ENCODE results near the gene PRKAA1.
"Not testable (repeated sequence)": the region's sequence is repeated elsewhere in the genome, so short reads cannot be mapped to it uniquely, and the experiment has no call there.

PRKAA1 gene

DNA sequence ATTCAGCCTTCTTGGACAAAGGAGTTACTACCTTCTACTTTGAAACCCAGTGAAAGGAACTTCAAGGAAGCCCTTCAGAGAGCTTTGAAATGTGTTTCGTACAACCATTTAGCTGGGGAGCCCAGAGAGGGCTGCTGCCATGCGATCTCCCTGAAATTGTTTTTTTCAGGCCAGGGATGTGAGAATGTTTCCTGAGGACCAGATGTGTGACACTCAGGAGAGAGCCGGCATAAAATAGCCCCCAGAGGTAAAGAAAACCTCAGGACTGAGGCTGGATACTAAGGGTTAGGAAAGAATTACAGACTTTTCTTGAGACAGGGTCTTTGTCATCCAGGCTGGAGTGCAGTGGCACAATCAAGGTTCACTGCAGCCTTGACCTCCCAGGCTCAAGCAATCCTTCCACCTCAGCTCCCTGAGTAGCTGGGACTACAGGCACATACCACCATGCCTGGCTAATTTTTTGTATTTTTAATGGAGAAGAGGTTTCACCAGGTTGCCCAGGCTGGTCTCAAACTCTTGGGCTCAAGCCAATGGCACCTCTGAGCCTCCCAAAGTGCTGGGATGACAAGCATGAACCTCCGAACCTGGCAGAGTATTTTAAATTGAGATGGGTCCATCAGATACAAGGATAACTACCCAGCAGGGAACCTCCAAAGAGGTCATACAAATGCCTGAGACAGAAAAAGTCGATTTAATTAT, 28.5 kb upstream of the PRKAA1 start:
- no peak for DNase-seq (ENCODE audit: extremely low read depth in 1 of 2, low read depth in 1 of 2)

- not testable (repeated sequence) for DNase-seq (ENCODE audit: extremely low read depth in 1 of 2, low read depth in 1 of 2)
Observed at GRCh38 chr5:40825461-40826043, 27.4 kb upstream of the PRKAA1 start.

GRCh38 chr5:40823459-40823858, 25.3 kb upstream of the PRKAA1 start:
- no peak for DNase-seq (ENCODE audit: extremely low read depth in 1 of 2, low read depth in 1 of 2)

DNA sequence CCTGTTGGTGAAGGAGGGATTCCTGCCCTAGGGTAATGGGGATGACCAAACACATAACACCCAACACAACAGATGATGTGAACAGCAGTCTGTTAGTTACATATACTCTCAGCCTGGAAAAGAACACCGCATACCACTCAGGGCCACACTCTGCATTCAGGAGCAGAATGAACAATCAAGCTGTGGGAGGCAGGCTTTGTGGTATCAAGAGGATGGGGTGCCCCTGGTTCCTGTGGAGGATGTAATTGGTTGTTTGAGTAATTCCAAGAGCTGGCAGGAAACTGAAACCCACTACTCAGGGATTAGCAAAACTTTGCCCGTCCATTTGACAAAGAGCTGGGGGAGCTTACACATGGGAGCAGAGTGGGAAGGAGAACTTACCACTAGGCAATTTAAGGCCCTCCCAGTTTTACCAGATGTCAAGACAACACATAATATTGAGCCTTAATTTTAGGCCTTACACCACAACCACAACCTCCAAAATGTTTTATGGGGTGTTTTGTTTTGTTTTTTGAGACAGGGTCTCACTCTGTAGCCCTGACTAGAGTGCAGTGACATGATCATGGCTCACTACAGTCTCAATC, 15.6 kb upstream of the PRKAA1 start:
- DNase-seq (ENCODE audit: extremely low read depth in 1 of 2, low read depth in 1 of 2), result peak in 1 of 2 donors; percentile 57

DNA sequence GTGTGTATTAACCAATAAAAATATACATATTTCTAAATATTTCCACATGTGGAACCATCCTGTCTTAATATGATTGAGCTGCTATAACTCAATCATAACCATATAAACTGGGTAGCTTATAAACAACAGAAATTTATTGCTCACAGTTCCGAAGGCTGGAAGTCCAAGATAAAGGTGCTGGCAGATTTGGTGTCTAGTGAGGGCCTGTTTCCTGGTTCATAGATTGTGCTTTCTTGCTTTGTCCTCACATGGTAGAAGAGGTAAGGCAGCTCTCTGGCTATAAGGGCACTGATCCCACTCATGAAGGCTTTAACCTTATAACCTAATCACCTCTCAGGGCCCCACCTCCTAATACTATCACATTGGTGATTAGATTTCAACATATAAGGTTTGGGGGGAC, 14.0 kb upstream of the PRKAA1 start:
- DNase-seq (ENCODE audit: extremely low read depth in 1 of 2, low read depth in 1 of 2), result no peak

DNA sequence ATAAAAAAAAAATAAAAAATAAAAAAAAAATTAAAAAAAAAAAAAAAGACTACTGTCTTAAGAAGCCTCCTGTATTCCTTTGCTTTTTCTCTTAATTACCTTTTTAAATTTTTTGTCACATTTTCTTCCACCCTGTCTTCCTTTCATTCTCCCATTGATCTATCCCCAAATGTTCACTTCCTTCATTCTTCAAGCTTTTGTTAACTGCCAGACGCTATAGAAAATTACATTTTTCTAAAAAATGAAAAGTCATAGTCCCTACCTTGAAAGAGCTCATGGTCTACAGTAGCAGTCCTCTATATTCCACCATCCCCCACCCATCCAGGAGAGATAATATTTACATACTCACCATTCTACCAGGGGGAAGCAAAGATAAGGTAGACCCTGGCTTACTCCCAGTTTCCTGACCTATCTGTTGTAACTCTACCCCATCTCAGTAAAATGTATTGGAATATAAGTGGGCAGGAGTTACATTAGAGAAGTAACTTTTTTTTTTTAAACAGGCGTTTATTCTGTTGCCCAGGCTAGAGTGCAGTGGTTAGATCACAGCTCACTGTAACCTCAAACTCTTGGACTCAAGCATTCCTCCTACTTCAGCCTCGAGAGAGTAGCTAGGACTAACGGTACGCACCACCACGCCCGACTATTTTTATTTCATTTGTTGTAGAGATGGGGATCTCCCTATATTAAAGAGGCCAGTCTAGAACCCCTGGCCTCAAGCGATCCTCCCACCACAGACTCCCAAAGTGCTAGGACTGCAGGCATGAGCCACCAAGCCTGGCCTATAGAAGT, 3.8 kb upstream of the PRKAA1 start:
- DNase-seq (ENCODE audit: extremely low read depth in 1 of 2, low read depth in 1 of 2), result no peak

DNA sequence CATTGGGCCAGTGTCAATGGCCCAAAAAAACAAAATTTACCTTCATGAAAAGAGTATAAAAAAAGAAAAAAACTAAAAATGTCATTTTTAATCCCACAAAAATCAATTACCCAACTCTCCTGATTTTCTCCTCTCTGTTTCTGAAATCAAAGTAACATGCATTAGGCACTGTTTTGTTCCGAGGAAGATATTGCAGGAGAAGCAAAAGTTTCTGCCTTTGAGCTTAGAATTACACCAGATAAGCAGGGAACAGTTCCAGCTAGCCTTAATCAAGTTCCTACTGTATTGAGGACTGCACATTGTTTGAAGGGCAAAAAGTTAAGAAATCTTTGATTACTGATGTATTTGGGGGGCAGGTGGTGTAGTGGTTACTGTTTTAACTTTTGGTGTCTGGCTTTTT, 1.1 kb upstream of the PRKAA1 start:
- no peak for DNase-seq (ENCODE audit: extremely low read depth in 1 of 2, low read depth in 1 of 2)

GRCh38 chr5:40798801-40799210, 632 bp upstream of the PRKAA1 start:
- no peak for DNase-seq (ENCODE audit: extremely low read depth in 1 of 2, low read depth in 1 of 2)

DNA sequence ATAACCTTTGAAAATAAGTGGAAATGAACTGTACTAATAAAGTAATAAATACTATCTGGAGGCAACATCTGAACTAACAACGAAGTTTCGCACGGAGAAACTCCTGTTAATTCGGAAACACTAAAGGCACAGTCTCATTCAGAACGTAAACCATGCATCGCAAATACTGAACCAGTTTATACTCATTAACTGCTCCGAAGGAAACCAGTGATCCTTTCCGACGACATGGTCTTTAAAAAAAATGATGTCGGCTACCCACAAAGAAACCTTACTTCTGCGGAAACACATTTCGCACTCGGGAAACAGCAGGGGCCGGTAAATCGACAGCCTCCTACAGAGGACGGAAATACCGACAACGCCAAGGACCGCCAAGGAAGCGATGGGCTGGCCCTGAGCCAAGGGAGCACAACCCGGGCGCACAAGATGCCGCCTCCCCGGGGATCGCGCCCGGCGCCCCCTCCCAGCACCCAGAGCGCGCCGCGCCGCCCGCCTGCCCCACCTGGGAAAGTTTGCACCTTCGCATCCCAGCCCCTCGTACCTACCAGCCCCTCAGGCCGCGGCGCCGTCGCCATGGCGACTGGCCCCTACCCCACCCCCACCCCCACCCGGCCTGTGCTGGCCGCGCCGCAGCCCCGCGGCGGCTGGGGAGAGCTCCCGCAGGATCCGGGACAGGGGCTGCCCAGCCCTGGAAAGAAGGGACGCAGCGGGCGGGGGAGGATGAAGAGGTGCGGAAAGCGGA, 732 bp downstream of the PRKAA1 start:
- peak; percentile 55 to 59 for DNase-seq (ENCODE audit: extremely low read depth in 1 of 2, low read depth in 1 of 2)

DNA sequence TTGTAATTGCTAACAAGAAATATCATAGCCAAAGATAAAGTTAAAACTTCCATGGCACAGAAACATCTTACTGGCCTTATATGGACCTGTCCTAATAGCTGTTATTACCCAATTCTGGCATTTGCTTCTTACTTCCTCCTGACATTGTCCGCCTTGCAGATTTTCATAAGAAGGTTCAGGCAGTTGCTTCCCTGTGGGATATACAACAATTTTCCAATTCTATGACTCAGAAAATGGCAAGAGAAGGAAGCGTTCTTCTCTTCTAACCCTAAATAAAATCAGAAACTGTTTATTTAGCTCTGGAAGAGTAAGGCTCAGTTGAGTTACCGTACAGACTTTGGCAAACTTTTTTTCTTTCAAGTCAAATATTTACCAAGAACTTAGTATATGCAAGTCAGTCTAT, 1.7 kb downstream of the PRKAA1 start:
- DNase-seq (ENCODE audit: extremely low read depth in 1 of 2, low read depth in 1 of 2), result no peak

DNA sequence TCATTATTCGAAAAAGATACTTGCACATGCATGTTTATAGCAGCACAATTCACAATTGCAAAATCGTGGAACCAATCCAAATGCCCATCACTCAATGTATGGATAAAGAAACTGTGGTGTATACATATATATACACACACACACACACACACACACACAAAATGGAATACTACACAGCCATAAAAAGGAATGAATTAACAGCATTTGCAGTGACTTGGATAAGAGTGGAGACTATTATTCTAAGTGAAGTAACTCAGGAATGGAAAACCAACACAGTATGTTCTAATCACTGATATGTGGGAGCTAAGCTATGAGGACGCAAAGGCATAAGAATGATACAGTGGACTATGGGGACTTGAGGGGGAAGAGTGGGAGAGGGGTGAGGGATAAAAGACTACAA, 3.3 kb downstream of the PRKAA1 start:
- not testable (repeated sequence) for DNase-seq (ENCODE audit: extremely low read depth in 1 of 2, low read depth in 1 of 2)

GRCh38 chr5:40794340-40794739, 3.8 kb downstream of the PRKAA1 start:
- DNase-seq (ENCODE audit: extremely low read depth in 1 of 2, low read depth in 1 of 2), result not testable (repeated sequence)

- not testable (repeated sequence) for DNase-seq (ENCODE audit: extremely low read depth in 1 of 2, low read depth in 1 of 2)
Observed at GRCh38 chr5:40792691-40793090, 5.5 kb downstream of the PRKAA1 start.

GRCh38 chr5:40791715-40792139, 6.4 kb downstream of the PRKAA1 start:
- DNase-seq (ENCODE audit: extremely low read depth in 1 of 2, low read depth in 1 of 2), result no peak

GRCh38 chr5:40790947-40791593, 7.1 kb downstream of the PRKAA1 start:
- DNase-seq (ENCODE audit: extremely low read depth in 1 of 2, low read depth in 1 of 2), result no peak

DNA sequence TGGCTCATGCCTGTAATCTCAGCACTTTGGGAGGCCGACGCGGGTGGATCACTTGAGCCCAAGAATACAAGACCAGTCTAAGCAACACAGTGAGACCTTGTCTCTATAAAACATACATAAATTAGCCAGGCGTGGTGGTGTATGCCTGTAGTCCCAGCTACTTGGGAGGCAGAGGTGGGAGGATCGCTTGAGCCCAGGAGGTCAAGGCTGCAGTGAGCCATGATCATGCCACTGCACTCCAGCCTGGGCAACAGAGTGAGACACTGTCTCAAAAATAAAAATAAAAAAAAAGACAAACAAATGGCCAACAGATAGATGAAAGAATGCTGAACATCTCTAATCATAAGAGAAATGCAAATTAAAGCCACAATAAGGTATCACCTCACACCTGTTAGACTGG, 9.2 kb downstream of the PRKAA1 start:
- DNase-seq (ENCODE audit: extremely low read depth in 1 of 2, low read depth in 1 of 2), result not testable (repeated sequence)

DNA sequence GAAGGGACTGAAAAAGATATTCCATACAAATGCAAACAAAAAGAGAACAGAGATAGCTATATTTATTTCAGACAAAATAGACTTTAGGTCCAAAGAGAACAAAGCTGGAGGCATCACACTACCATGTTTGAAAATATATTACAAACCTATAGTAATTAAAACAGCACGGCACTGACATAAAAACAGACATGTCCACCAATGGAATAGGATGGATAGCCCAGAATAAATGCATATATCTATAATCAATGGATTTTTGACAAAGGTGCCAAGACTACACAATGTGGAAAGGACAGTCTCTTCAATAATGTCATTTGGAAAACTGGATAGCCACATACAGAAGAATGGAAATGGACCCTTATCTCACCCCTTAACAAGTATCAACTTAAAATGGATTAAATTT, 10.2 kb downstream of the PRKAA1 start:
- no peak for DNase-seq (ENCODE audit: extremely low read depth in 1 of 2, low read depth in 1 of 2)

DNA sequence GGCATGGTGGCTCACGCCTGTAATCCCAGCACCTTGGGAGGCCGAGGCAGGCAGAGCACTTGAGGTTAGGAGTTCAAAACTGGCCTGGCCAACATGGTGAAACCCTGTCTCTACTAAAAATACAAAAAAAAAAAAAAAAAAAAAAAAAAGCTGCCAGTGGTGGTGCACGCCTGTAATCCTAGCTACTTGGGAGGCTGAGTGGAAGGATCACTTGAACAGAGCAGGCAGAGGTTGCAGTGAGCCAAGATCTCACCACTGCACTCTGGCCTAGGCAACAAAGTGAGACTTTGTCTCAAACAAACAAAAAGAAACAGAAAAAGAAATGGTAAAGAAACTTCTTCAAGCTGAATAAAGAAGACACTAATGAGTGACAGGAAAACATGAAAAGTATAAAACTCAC, 11.5 kb downstream of the PRKAA1 start:
- not testable (repeated sequence) for DNase-seq (ENCODE audit: extremely low read depth in 1 of 2, low read depth in 1 of 2)

DNA sequence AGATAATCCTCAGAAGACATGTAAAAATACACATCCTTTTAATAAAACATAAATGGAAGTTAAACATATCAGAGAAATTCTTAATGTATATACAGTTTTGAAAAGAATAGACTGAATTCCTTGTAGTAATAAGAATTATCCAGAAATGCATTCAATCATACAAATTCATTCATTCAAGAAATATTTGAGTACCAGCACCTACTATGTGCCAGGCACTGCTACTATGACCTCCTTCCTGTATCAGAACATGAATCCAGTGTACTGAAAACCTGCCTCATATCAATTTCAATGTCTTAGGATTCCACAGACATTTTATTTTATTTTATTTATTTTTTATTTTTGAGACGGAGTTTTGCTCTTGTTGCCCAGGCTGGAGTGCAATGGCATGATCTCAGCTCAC, 13.3 kb downstream of the PRKAA1 start:
- DNase-seq (ENCODE audit: extremely low read depth in 1 of 2, low read depth in 1 of 2), result no peak

- DNase-seq (ENCODE audit: extremely low read depth in 1 of 2, low read depth in 1 of 2), result no peak
Observed at GRCh38 chr5:40784027-40784653, 14.0 kb downstream of the PRKAA1 start.
